ENCODE data around the gene TNFRSF19.
"Not testable (repeated sequence)": the region's sequence is repeated elsewhere in the genome, so short reads cannot be mapped to it uniquely, and the experiment has no call there.

TNFRSF19 gene

GRCh38 chr13:23571431-23571830 lies 1.2 kb downstream of the TNFRSF19 start:
- DNase-seq = no peak

- DNase-seq = no peak
Observed at GRCh38 chr13:23572836-23573235, 2.6 kb downstream of the TNFRSF19 start.

DNA sequence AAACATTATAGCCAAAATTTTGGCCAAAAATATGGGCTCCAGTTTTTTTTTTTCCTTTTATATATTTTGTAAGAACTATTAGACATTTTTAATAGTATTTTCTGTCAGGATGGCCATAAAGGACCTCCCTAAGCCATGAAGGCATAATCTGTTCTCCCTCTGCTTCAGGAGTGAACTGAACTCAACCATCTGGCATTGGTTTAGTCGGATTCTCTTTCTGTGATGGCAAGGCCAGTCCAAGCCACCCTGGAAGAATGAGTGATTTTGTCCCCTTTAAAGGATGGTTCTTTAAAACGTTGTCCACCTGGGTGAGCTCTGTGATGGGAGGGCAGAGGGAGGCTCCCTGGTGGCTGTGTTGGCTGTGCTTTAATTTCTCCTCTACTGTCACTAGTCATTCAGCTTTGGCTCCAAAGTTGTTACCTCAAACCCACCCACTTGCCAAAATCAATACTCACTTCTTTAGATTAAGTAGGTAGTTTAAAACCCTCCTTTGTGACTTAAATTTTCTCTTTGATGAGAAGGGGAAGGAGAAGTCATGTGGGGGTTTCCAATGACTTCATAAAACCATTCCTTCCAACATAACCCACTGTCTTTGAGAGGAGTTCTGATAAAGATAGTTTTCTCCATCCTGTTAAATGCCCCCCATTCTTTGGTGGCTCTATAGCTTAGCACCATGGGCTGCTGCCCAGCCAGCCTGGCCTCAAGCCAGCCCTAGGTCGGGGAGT lies 4.4 kb downstream of the TNFRSF19 start:
- DNase-seq = no peak

DNA sequence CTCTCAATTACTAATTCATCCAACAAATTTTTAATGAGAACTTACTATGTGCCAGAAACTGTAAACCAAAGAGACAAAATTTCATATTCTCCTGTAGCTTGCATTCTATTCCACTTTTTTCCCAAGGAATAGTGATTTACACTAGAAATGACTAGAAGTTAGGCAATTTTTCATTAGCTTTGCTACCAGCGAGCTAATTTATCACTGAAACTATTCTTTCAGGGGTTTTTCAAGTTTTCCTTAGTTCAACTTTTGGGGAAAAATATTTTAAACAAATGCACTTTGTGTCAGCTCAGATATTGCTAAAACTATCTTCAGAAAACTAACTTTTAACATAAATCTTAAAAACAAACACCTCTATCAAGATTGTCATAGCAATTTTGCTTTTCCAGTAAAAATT lies 5.4 kb downstream of the TNFRSF19 start:
- no peak for DNase-seq

- no peak for DNase-seq
Observed at GRCh38 chr13:23578411-23579071, 8.3 kb downstream of the TNFRSF19 start.

DNA sequence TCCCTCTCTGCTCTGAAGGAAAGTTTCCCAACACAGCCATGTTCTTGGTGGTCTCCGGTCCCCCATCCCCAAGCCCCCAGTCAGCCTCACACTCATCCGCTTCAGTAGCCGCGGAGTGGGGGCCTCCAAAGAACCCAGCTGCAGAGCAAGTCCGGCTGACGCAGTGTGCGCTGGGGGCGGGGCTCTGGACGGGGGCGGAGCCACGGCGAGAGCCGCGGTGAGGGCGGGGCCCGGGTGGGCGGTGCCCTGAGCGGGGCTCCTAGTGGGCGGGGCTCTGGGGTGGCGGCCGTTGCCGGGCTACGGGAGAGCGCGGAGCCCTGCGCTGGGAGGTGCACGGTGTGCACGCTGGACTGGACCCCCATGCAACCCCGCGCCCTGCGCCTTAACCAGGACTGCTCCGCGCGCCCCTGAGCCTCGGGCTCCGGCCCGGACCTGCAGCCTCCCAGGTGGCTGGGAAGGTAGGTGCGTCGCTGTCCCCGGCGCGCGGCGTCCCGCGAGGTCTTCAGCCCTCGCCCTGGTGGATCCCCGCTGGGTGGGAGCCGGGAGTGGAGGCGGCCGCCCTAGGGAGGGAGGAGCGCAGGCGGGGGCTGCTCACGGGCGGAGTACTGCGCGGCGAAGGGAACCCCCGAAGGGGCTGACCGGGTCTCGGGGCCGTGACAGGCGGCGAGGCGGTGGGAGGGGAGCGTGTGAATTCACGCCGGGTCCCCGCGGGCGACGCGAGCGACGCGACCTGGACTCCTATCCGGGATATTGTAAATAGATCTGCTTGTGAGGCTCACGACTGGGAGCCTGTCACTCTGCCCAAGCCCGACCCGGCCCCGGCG lies 9.1 kb downstream of the TNFRSF19 start:
- DNase-seq = peak; percentile 52

- no peak for DNase-seq
Observed at GRCh38 chr13:23579896-23580683, 9.9 kb downstream of the TNFRSF19 start.

GRCh38 chr13:23580684-23581060 lies 10.5 kb downstream of the TNFRSF19 start:
- no peak for DNase-seq

- no peak for DNase-seq
Observed at GRCh38 chr13:23583491-23583890, 13.3 kb downstream of the TNFRSF19 start.

DNA sequence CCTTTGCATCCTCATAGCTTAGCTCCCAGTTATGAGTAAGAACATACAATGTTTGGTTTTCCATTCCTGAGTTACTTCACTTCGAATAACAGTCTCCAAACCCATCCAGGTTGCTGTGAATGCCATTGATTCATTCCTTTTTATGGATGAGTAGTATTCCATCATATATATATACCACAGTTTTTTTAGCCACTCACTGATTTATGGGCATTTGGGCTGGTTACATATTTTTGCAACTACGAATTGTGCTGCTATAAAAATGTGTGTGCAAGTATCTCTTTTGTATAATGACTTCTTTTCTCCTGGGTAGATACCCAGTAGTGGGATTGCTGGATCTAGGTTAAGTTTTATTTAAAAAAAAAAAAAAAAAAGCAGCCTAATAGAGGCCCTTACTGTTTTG lies 14.1 kb downstream of the TNFRSF19 start:
- no peak for DNase-seq

DNA sequence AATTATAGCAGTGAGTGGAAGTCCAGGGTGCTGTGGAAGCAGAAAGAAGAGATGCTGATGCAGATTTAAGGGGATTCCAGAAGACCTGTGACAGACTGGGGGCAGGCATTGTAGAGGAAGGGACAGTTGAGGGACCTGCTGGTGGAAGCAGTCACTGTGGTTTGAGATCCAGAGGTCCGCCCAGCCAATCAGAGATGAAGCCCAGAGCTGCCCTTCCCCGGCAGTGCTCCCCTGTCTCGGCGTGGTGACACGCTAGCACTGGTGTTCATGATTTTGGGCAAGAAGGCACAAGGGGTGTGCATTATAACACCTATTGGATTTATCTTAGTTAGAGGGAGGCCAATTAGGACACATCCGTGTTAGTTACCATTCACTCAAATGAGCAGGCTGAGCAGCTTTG lies 16.1 kb downstream of the TNFRSF19 start:
- DNase-seq = no peak

- no peak for DNase-seq
Observed at GRCh38 chr13:23588666-23589065, 18.5 kb downstream of the TNFRSF19 start.

- DNase-seq = no peak
Observed at GRCh38 chr13:23592596-23592995, 22.4 kb downstream of the TNFRSF19 start.

DNA sequence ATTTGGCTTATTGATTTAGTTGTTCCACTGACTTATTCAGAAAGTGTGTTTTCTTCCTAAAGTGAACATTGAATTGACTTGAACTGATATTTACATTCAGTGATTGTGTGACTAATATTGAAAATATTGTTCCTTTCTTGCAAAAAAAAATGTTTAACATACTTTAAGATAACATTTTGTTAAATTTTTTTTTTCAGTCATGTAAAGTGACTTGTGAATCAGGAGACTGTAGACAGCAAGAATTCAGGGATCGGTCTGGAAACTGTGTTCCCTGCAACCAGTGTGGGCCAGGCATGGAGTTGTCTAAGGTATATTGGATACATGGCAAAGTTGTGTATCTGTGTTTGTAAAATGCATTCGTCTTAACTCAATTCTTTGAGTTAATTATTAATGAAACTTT lies 22.9 kb downstream of the TNFRSF19 start:
- DNase-seq = no peak

GRCh38 chr13:23594290-23594689 lies 24.1 kb downstream of the TNFRSF19 start:
- DNase-seq = not testable (repeated sequence)

DNA sequence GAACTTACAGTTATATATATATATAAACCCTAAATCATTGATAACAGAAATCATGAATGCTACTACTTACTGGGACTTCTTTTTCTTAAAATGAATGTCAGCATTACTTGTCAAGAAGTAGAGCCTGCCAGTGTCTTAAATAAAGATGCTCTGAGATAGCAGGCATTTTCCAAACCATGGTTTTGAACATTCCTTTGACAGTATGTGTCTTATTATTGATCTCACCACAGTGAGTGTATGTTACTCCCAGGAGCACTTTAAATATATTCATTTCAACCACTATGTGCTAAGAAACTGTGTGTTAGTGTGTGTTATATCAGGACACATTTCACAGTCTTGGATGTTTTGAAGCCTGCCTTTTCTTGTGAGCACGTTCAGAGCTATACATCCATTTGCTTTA lies 28.2 kb downstream of the TNFRSF19 start:
- no peak for DNase-seq

DNA sequence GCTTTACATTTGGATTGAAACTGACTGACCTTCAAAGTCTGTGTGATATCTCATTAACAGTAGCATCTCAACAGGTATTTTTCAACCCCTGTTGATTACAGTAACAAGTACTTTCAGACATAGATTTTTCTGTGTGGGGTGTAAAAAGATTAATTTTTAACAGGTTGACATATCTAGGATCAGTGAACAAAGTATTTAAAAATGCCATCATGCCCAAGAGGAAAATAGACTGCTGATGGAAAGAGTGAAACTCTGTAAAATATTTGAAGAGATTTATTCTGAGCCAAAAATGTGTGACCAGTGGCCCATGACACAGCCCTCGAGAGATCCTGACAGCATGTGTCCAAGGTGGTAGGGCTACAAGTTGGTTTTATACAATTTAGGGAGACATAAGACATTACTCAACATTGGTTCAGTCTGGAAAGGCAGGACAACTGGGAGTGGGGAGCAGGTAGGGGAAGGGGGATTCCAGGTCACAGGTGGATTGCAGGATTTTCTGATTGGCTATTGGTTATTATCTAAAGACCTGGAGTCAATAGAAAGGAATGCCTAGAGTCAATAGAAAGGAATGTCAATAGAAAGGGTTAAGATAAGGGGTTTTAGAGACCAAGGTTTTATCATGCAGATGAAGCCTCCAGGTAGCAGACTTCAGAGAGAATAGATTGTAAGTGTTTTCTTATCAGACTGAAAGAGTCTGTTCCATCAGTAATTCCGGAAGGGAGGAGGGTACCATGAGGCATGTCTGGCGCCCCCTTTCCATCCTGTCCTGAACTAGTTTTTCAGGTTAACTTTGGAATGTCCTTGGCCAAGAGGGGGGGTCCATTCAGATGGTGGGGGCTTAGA lies 29.1 kb downstream of the TNFRSF19 start:
- DNase-seq = no peak

DNA sequence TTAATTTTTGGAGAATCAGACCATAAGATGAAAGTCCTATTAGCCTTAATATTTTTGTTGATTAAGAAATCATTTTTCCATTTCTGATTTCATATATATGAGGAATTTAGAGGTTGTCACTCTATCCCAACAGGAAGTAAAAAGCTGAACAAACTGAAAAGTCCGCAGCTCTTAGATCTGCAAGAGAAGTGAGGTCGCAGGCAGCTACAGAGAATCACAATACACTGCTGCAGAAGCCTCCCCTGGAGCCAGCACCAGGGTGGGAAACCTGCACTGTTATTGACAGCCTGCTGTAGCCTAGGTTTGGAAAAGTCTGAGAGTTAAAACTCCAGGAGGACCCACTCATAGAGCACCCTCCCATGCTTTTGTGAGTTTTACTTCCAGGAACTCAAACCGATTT lies 29.9 kb downstream of the TNFRSF19 start:
- no peak for DNase-seq

DNA sequence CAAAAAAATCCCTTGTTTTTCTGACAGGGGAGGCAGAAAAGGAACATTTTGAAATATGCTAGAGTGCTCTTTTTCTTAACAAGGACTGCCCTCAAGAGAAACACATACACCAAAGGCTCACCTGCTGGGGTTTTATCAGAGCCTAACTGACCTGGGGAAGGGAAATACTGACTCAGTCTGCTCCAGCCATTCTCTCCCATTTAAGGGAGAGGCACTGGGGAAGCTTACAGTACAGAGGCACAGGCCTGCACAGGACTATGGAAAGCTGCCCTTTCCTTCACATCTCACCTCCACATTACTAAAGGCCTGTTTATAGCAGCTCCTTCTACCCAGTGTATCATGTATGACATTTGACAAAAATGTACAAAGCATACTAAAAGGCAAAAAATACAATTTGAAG lies 30.3 kb downstream of the TNFRSF19 start:
- no peak for DNase-seq

DNA sequence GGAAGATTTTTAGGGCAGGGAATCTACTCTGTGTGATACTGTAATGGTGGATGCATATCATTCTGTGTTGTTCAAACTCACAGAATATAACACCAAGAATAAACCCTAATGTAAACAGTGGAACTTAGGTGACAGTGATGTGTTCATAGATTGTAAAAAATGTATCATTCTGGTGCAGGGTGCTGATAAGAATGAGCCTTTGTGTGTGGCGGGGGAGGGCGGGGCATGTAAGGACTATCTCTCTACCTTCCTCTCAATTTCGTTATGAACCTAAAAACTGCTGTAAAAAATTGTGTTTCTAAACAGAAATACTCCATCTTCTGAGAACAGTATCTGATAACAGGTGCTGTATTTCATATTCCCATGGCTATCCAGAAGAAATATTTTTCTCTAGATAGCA lies 35.6 kb downstream of the TNFRSF19 start:
- no peak for DNase-seq

GRCh38 chr13:23608138-23608537 lies 37.9 kb downstream of the TNFRSF19 start:
- DNase-seq = no peak
